A549 (cell line): ENCODE results near the gene RAB42. TPM values are rescaled to one million over a fixed set of nuclear protein-coding genes. Genes with fewer than 3 reads are reported as not detected.
A peak's percentile ranks its signal among the peaks of the same experiment; 100 is the strongest.

Source experiments
- ATAC-seq, 2 experiments: fragments of 200-7000 bp in 1 of 2; fragments of >200 bp in 1 of 2; cut with Nextera tagmentation in 1 of 2; cut with Tn5 transposase in 1 of 2; 3 replicates each; pipeline versions ENCODE4 v1.8.0 to v1.9.1; 2018 to 2020; ENCODE audit warnings: mild to moderate bottlenecking in 1 of 2, moderate library complexity in 1 of 2
- CTCF ChIA-PET: fragments of 300-600 bp; sonication (Branson Sonifier 250); formaldehyde crosslinking; extraction: SDS; loops from one replicate; lab custom pipeline; 2021; ENCODE audit warnings: antibody characterized with exemption, inconsistent platforms; lab: Yijun Ruan, JAX
- POLR2A ChIA-PET: fragments of 350-600 bp; formaldehyde crosslinking; extraction: SDS; loops from one replicate; lab custom pipeline; 2021; ENCODE audit warnings: antibody characterized with exemption, inconsistent platforms; lab: Yijun Ruan, JAX
- DNase-seq, 2 experiments: peaks; one replicate each; pipeline versions ENCODE4 v3.0.0 to v3.0.0-alpha.2; 2011 to 2016; ENCODE audit warnings: low read depth in 1 of 2, low spot score in 1 of 2
- FAIRE-seq: peaks from 2 replicates; lab custom pipeline; 2011; peaks lifted over from hg19 to GRCh38; lab: Jason Lieb, UNC
- H3K27ac ChIP-seq, 2 experiments: fragments of >200 bp; sonication (Bioruptor Twin); formaldehyde crosslinking; 3 replicates each; pipeline ENCODE4 v1.5.1; 2016 to 2017
- H3K4me1 ChIP-seq: fragments of >200 bp; sonication (Bioruptor Twin); formaldehyde crosslinking; 3 replicates; pipeline ENCODE4 v1.6.1; 2016
- H3K4me2 ChIP-seq: fragments of >200 bp; sonication (Bioruptor Twin); formaldehyde crosslinking; 3 replicates; pipeline ENCODE4 v1.6.1; 2016
- H3K4me3 ChIP-seq: fragments of >200 bp; sonication (Bioruptor Twin); formaldehyde crosslinking; 3 replicates; pipeline ENCODE4 v1.5.1; 2016
- H3K9me3 ChIP-seq: fragments of >200 bp; sonication (Bioruptor Twin); formaldehyde crosslinking; 3 replicates; pipeline ENCODE4 v1.6.1; 2016
- BCL3 ChIP-seq: fragments of >200 bp; sonication (Bioruptor Twin); formaldehyde crosslinking; IDR thresholded peaks from 3 replicates; pipeline ENCODE4 v1.6.1; 2016
- CHD4 ChIP-seq: fragments of 200-600 bp; sonication (generic); IDR thresholded peaks from 2 replicates; pipeline ENCODE4 v1.6.1; 2016; ENCODE audit warnings: antibody characterized with exemption, mild to moderate bottlenecking, borderline replicate concordance
- CTCF ChIP-seq: fragments of >200 bp; sonication (Bioruptor Twin); formaldehyde crosslinking; IDR thresholded peaks from 3 replicates; pipeline ENCODE4 v1.5.1; 2016
- ELK1 ChIP-seq: fragments of 150-350 bp; IDR thresholded peaks from 2 replicates; pipeline ENCODE4 v1.6.1; 2014; ENCODE audit warnings: low read depth, mild to moderate bottlenecking, low read length
- ESRRA ChIP-seq: fragments of 150-350 bp; IDR thresholded peaks from 2 replicates; pipeline ENCODE4 v1.6.1; 2014; ENCODE audit warnings: mild to moderate bottlenecking, low read length, borderline replicate concordance
- FOSB ChIP-seq: fragments of 250-450 bp; sonication (Bioruptor Pico); IDR thresholded peaks from 2 replicates; pipeline ENCODE4 v1.5.0; 2020; ENCODE audit warnings: mild to moderate bottlenecking, moderate library complexity
- FOSL2 ChIP-seq, 2 experiments: fragments of 450-650 bp in 1 of 2; fragments of >200 bp in 1 of 2; sonication (Bioruptor Twin) in 1 of 2; formaldehyde crosslinking; IDR thresholded peaks; 2 replicates each; pipeline versions ENCODE4 v1.5.0 to v1.6.1; 2016 to 2020; ENCODE audit warnings: mild to moderate bottlenecking in 1 of 2, moderate library complexity in 1 of 2
- FOXS1 ChIP-seq: fragments of 250-450 bp; sonication (Bioruptor Pico); IDR thresholded peaks from 2 replicates; pipeline ENCODE4 v1.5.0; 2020; ENCODE audit warnings: mild to moderate bottlenecking, moderate library complexity
- HES2 ChIP-seq: fragments of >200 bp; sonication (Bioruptor Twin); formaldehyde crosslinking; IDR thresholded peaks from 2 replicates; pipeline ENCODE4 v1.6.1; 2016
- HMGXB4 ChIP-seq: fragments of 250-450 bp; sonication (Bioruptor Pico); IDR thresholded peaks from 2 replicates; pipeline ENCODE4 v1.5.0; 2021; ENCODE audit warnings: mild to moderate bottlenecking, moderate library complexity, borderline replicate concordance
- HOXB13 ChIP-seq: fragments of 250-450 bp; sonication (Bioruptor Pico); IDR thresholded peaks from 2 replicates; pipeline ENCODE4 v1.5.0; 2020; ENCODE audit warnings: low read depth, mild to moderate bottlenecking, moderate library complexity
- JUN ChIP-seq, 2 experiments: fragments of >200 bp; sonication (Bioruptor Twin); formaldehyde crosslinking; IDR thresholded peaks; 2 replicates in 1 of 2; 3 replicates in 1 of 2; pipeline ENCODE4 v1.6.1; 2016 to 2017
- JUNB ChIP-seq: fragments of >200 bp; sonication (Bioruptor Twin); formaldehyde crosslinking; IDR thresholded peaks from 2 replicates; pipeline ENCODE4 v1.6.1; 2016
- KDM5A ChIP-seq: fragments of 200-600 bp; sonication (generic); IDR thresholded peaks from 2 replicates; pipeline ENCODE4 v1.6.1; 2016; ENCODE audit warnings: antibody characterized with exemption, mild to moderate bottlenecking
- MYC ChIP-seq: IDR thresholded peaks from 2 replicates; pipeline ENCODE4 v1.6.1; 2012; ENCODE audit warnings: mild to moderate bottlenecking, inconsistent platforms, low read length, improper control_type of control experiment, borderline replicate concordance
- NR3C1 ChIP-seq: fragments of >200 bp; sonication (Bioruptor Twin); formaldehyde crosslinking; IDR thresholded peaks from 3 replicates; pipeline ENCODE4 v1.6.1; 2017
- PBX3 ChIP-seq: IDR thresholded peaks from 2 replicates; pipeline ENCODE4 v1.6.1; 2012
- PHF8 ChIP-seq: fragments of 200-600 bp; sonication (generic); IDR thresholded peaks from 2 replicates; pipeline ENCODE4 v1.6.1; 2016; ENCODE audit warnings: low read depth, mild to moderate bottlenecking, antibody characterized with exemption, moderate library complexity, borderline replicate concordance
- RAD21 ChIP-seq, 2 experiments: fragments of >200 bp in 1 of 2; sonication (Bioruptor Twin) in 1 of 2; formaldehyde crosslinking in 1 of 2; IDR thresholded peaks in 1 of 2; conservative IDR thresholded peaks in 1 of 2; 2 replicates in 1 of 2; 3 replicates in 1 of 2; pipeline ENCODE4 v1.6.1; 2012 to 2018; ENCODE audit warnings: inconsistent platforms in 1 of 2
- RNF2 ChIP-seq: fragments of 200-600 bp; sonication (generic); IDR thresholded peaks from 2 replicates; pipeline ENCODE4 v1.6.1; 2016; ENCODE audit warnings: low read depth, mild to moderate bottlenecking, antibody characterized with exemption, moderate library complexity, borderline replicate concordance
- ZFP36 ChIP-seq: fragments of 450-650 bp; IDR thresholded peaks from 2 replicates; pipeline ENCODE4 v1.6.1; 2014; ENCODE audit warnings: borderline replicate concordance; ENCODE audit not compliant: partially characterized antibody
- WGBS: methylation state at CpG from one replicate; pipeline ENCODE4 v1.1.6; 2017; ENCODE audit errors: missing lambda C conversion rate; 5-methylcytosine and 5-hydroxymethylcytosine counted together
- polyA plus RNA-seq, 4 experiments: library from polyadenylated mRNA; depleted of rRNA in 3 of 4; stranded (reverse); fragments of >200 nt; fragmentation: RNase III in 1 of 4; extraction: RNeasy Plus Mini Kit Qiagen cat#74134 plus additional on column Dnase treatment in 1 of 4; gene quantifications; 2 replicates in 3 of 4; 3 replicates in 1 of 4; pipeline ENCODE4 v1.2.3, GENCODE V29; 2011 to 2017

Gene RAB42
- polyA plus RNA-seq, 2 of the 4 experiments (the other 2 are of a cell fraction) = 0.81 to 2.3 TPM

GRCh38 chr1:28640766-28641165 is 48.7 kb downstream of the RAB42 start:
- Histone ChIP-seq H3K9me3 (no peaks in the 10 kb centered on the region), H3K27ac (no peak overlapping the region), H3K4me1 (peaks cover 17% of the 10 kb centered on the region; the same call in 2 of the 3 replicates), H3K4me3 (no peak overlapping the region), H3K4me2 (peak overlapping the region; percentile 91; the same call in 1 of the 3 replicates)
- POLR2A ChIA-PET = no interaction called here
- ATAC-seq (peak in 1 of 2 experiments; percentile 43; a peak in 3 of 6 replicates), DNase-seq (peak in 1 of 2 experiments; percentile 34), FAIRE-seq (no peak)
- TF ChIP-seq HES2 = no peak
- TF ChIP-seq CHD4 = no peak
- TF ChIP-seq ZFP36 = no peak
- TF ChIP-seq JUNB = no peak
- no peak for TF ChIP-seq RNF2
- CTCF ChIA-PET = interaction anchor here (1.1 to 1.8 kb wide), 2 partner anchors 17 to 236 kb away, joined by 3 to 10 read pairs; no protein-coding TSS in a partner anchor
- WGBS = 81% methylated on average over 1 of the region's 1 CpG

- ATAC-seq (peak; percentile 51 to 70), DNase-seq (peak; percentile 19 to 25)
- H3K4me3 ChIP-seq = peak overlapping the region; percentile 67
- peak overlapping the region; percentile 91 for H3K4me2 ChIP-seq
- peak overlapping the region; percentile 95 to 97 for H3K27ac ChIP-seq
- TF ChIP-seq ESRRA (no peak), ELK1 (no peak), NR3C1 (no peak), FOSL2 (IDR thresholded peaks at IDR 0.05) (no peak), FOSL2 (CRISPR knock-in tag; IDR thresholded peaks at IDR 0.05) (no peak), HOXB13 (no peak), KDM5A (no peak), JUN (IDR thresholded peaks at IDR 0.05) (no peak), PHF8 (no peak), PBX3 (no peak), FOSB (CRISPR knock-in tag) (no peak), FOXS1 (CRISPR knock-in tag) (no peak)
- TF ChIP-seq, all 56 proteins: peak for 0
- FAIRE-seq = no peak
- WGBS = 3% methylated on average over 24 of the region's 26 CpGs
- H3K4me1 ChIP-seq = peaks cover 18% of the 10 kb centered on the region; the same call in 2 of the 3 replicates
- ChIA-PET CTCF (interaction anchor here (0.5 to 1.3 kb wide), 2 partner anchors 49 to 94 kb away, joined by 3 to 4 read pairs; partner anchors contain the start of gene YTHDF2), POLR2A (interaction anchor here (0.8 to 1.9 kb wide), 8 partner anchors 24 to 235 kb away, joined by 3 to 14 read pairs (median 3); partner anchors contain the start of genes GMEB1, RCC1 and YTHDF2)
- H3K9me3 ChIP-seq = no peaks in the 10 kb centered on the region
Measured at GRCh38 chr1:28642056-28642846, 50.2 kb downstream of the RAB42 start.

GRCh38 chr1:28642847-28643635 is 51.0 kb downstream of the RAB42 start, which contains the start of gene TAF12:
Gene TAF12 (minus strand): TSS chr1:28643067. CDS start chr1:28622081, 20,986 bp downstream.
- ATAC-seq (peak; percentile 95 to 96), FAIRE-seq (no peak), DNase-seq (peak; percentile 82 to 94)
- H3K4me1 ChIP-seq = peaks cover 24% of the 10 kb centered on the region; the same call in 2 of the 3 replicates
- H3K9me3 ChIP-seq = no peaks in the 10 kb centered on the region
- under 1% methylated on average over 38 of the region's 49 CpGs for WGBS
- ChIA-PET POLR2A (interaction anchor here (0.5 to 1.9 kb wide), 12 partner anchors 25 to 590 kb away, joined by 3 to 14 read pairs (median 3); partner anchors contain the start of genes GMEB1, RCC1, SRSF4 and YTHDF2), CTCF (interaction anchor here (0.6 to 1.3 kb wide), 5 partner anchors 8 to 553 kb away, joined by 3 to 5 read pairs (median 4); partner anchors contain the start of genes TRNAU1AP and YTHDF2)
- peak within 1 kb of the TSS; percentile 95 to 97 for H3K27ac ChIP-seq
- peak within 1 kb of the TSS; percentile 67 for H3K4me3 ChIP-seq
- H3K4me2 ChIP-seq = peak within 1 kb of the TSS; percentile 91
- peak; percentile 92 for TF ChIP-seq BCL3
- peak; percentile 20 to 45; a peak in 3 of 5 replicates for TF ChIP-seq RAD21 (conservative IDR thresholded peaks at IDR 0.05 in 1 of 2, IDR thresholded peaks at IDR 0.05 in 1 of 2)
- TF ChIP-seq MYC = peak; percentile 94
- peak; percentile 84 for TF ChIP-seq PHF8
- TF ChIP-seq HMGXB4 (CRISPR knock-in tag) = no peak
- TF ChIP-seq CTCF = peak; percentile 40
